ENCODE measurements around the gene SHOC2. TPM values are rescaled to one million over a fixed set of nuclear protein-coding genes. Genes with fewer than 3 reads are reported as not detected.

The SHOC2 gene
- total and polyA plus RNA-seq, 2 of the 13 experiments (the other 11 are each of a cell fraction or from before 2014, with no cell fraction given), result 8.6 to 25.5 TPM

- TF ChIP-seq ZNF891 (CRISPR knock-in tag; IDR thresholded peaks at IDR 0.05) (0 out of 2 replicates have a peak, but pooled peaks have one; percentile 44), MTF1 (CRISPR knock-in tag; IDR thresholded peaks at IDR 0.05) (no peak), ZFX (CRISPR knock-in tag; IDR thresholded peaks at IDR 0.05; ENCODE audit: low read depth) (peak; percentile 64), ZNF337 (CRISPR knock-in tag; IDR thresholded peaks at IDR 0.05; ENCODE audit: borderline replicate concordance, low read depth) (0 out of 2 replicates have a peak, but pooled peaks have one; percentile 3), ZFP91 (CRISPR knock-in tag; IDR thresholded peaks at IDR 0.05; ENCODE audit: borderline replicate concordance) (peak; percentile 52; the same call in 1 of the 2 replicates), CENPT (CRISPR knock-in tag; IDR thresholded peaks at IDR 0.05; ENCODE audit: low read depth) (no peak), NR2C2 (CRISPR knock-in tag; IDR thresholded peaks at IDR 0.05; ENCODE audit: borderline replicate concordance) (0 out of 2 replicates have a peak, but pooled peaks have one; percentile 39), REPIN1 (CRISPR knock-in tag; IDR thresholded peaks at IDR 0.05; ENCODE audit: borderline replicate concordance, low read depth) (peak; percentile 62; the same call in 1 of the 2 replicates), KDM6A (CRISPR knock-in tag; IDR thresholded peaks at IDR 0.05; ENCODE audit: low read depth) (no peak), SALL2 (CRISPR knock-in tag; IDR thresholded peaks at IDR 0.05) (no peak), BCL3 (CRISPR knock-in tag; IDR thresholded peaks at IDR 0.05) (no peak; the same call in 1 of the 2 replicates), ZNF280D (CRISPR knock-in tag; IDR thresholded peaks at IDR 0.05) (no peak), PCBP1 (IDR thresholded peaks at IDR 0.05; ENCODE audit: borderline replicate concordance, low read depth, low read length) (no peak), HOXA5 (CRISPR knock-in tag; IDR thresholded peaks at IDR 0.05) (peak; percentile 48), U2AF1 (optimal IDR thresholded peaks at IDR 0.05; ENCODE audit: low read depth, low read length) (no peak), ATF6 (CRISPR knock-in tag; conservative IDR thresholded peaks at IDR 0.05) (no peak), GMEB1 (CRISPR knock-in tag; IDR thresholded peaks at IDR 0.05; ENCODE audit: borderline replicate concordance) (0 out of 2 replicates have a peak, but pooled peaks have one; percentile 30)
Observed at GRCh38 chr10:110872145-110872983, 47.0 kb upstream of the SHOC2 start (continued).
